Panc1 (cell line): ENCODE data around the gene ABAT. TPM values are rescaled to one million over a fixed set of nuclear protein-coding genes. Genes with fewer than 3 reads are reported as not detected.

ENCODE experiments used
- ATAC-seq: fragments of 200-7000 bp; cut with Tn5 transposase; 2 replicates; pipeline ENCODE4 v1.9.1; 2020; ENCODE audit warnings: mild to moderate bottlenecking, moderate library complexity
- BruUV-seq: library from RNA; stranded (reverse); fragments of 400-500 nt; replicated peaks from 2 replicates; lab custom pipeline; 2021; lab: Mats Ljungman, UMichigan
- CTCF ChIA-PET: fragments of 300-600 bp; sonication (Branson Sonifier 250); formaldehyde crosslinking; loops from one replicate; lab custom pipeline; 2022; ENCODE audit warnings: antibody characterized with exemption; lab: Charles Lee
- POLR2A ChIA-PET: fragments of 300-600 bp; sonication (Branson Sonifier 250); formaldehyde crosslinking; loops from one replicate; lab custom pipeline; 2022; ENCODE audit warnings: antibody characterized with exemption; lab: Charles Lee
- DNase-seq: peaks from one replicate; pipeline ENCODE4 v3.0.0-alpha.2; 2010; ENCODE audit warnings: low read depth, low spot score
- H3K27ac ChIP-seq: 2 replicates; pipeline ENCODE4 v1.5.1; 2011; ENCODE audit warnings: mild to moderate bottlenecking, low read length, inconsistent platforms
- H3K27me3 ChIP-seq: fragments of 200-500 bp; sonication (Bioruptor generic); 2 replicates; pipeline ENCODE4 v1.6.0; 2014; ENCODE audit warnings: low read length, inconsistent platforms; ENCODE audit not compliant: control insufficient read depth, insufficient read depth
- H3K36me3 ChIP-seq: fragments of 200-500 bp; sonication (Bioruptor generic); 2 replicates; pipeline ENCODE4 v1.5.1; 2014; ENCODE audit warnings: inconsistent platforms, mild to moderate bottlenecking, low read length, moderate library complexity; ENCODE audit not compliant: control insufficient read depth, insufficient read depth
- H3K4me1 ChIP-seq: 2 replicates; pipeline ENCODE4 v1.5.1; 2011; ENCODE audit warnings: inconsistent platforms, mild to moderate bottlenecking, low read length, moderate library complexity; ENCODE audit not compliant: control insufficient read depth, insufficient read depth
- H3K4me3 ChIP-seq, 2 experiments: 2 replicates each; pipeline ENCODE4 v1.5.1; 2011 to 2012; ENCODE audit warnings: low read depth in 2 of 2, low read length in 2 of 2, mild to moderate bottlenecking in 2 of 2, inconsistent platforms in 1 of 2, moderate library complexity in 1 of 2
- H3K9me3 ChIP-seq: fragments of 200-500 bp; sonication (Bioruptor generic); 2 replicates; pipeline ENCODE4 v1.5.1; 2014; ENCODE audit warnings: low read depth, mild to moderate bottlenecking, inconsistent platforms, low read length, moderate library complexity; ENCODE audit not compliant: control insufficient read depth, insufficient read depth
- CTCF ChIP-seq: fragments of 450-650 bp; IDR thresholded peaks from 2 replicates; pipeline ENCODE4 v1.5.1; 2017; ENCODE audit warnings: mild to moderate bottlenecking
- POLR2AphosphoS5 ChIP-seq: IDR thresholded peaks from 2 replicates; pipeline ENCODE4 v1.6.1; 2012; ENCODE audit warnings: mild to moderate bottlenecking, low read depth, low read length, moderate library complexity
- REST ChIP-seq, 2 experiments: IDR thresholded peaks; 2 replicates each; pipeline ENCODE4 v1.6.1; 2011 to 2012; ENCODE audit warnings: low read depth in 2 of 2, control low read depth in 1 of 2, low read length in 1 of 2, mild to moderate bottlenecking in 1 of 2, moderate library complexity in 1 of 2; ENCODE audit not compliant: insufficient read depth in 1 of 2
- SIN3A ChIP-seq: IDR thresholded peaks from 2 replicates; pipeline ENCODE4 v1.6.1; 2012; ENCODE audit warnings: low read depth, mild to moderate bottlenecking, low read length, moderate library complexity, borderline replicate concordance; ENCODE audit not compliant: insufficient read depth
- TCF7L2 ChIP-seq: IDR thresholded peaks from 2 replicates; pipeline ENCODE4 v1.6.1; 2011; ENCODE audit warnings: mild to moderate bottlenecking, low read depth, low read length, inconsistent platforms
- in situ Hi-C: cut with HindIII; loops from 2 replicates; pipeline ENCODE4 v1.10.0; 2016; ENCODE audit warnings: low sequenced_read_pairs, low pct_unique_long_range_greater_than_20kb
- intact Hi-C: fragments of 100-400 bp; cut with micrococcal nuclease; formaldehyde crosslinking; loops from one replicate; pipeline ENCODE4 v1.10.0; 2022; ENCODE audit not compliant: unreplicated experiment
- total RNA-seq: library from RNA; stranded (reverse); gene quantifications from one replicate; pipeline ENCODE4 v1.2.1, GENCODE V29; 2021; ENCODE audit not compliant: unreplicated experiment

Gene ABAT
- total RNA-seq, 1 experiment from 2014 or later = 0.77 TPM

- no TSS peak for BruUV-seq
- H3K4me3 ChIP-seq = no peak overlapping the region
- ChIA-PET POLR2A (no interaction called here), CTCF (no interaction called here)
- H3K4me1 ChIP-seq = no peaks in the 10 kb centered on the region
- no peaks in the 10 kb centered on the region for H3K27me3 ChIP-seq
- H3K36me3 ChIP-seq = no peaks in the 10 kb centered on the region
- intact Hi-C loops (no loop called here), in situ Hi-C loops (no loop called here)
- no peak for TF ChIP-seq REST (IDR thresholded peaks at IDR 0.05; ENCODE audit: insufficient read depth in 1 of 2, low read depth in 2 of 2, low read length in 1 of 2)
- H3K9me3 ChIP-seq = no peaks in the 10 kb centered on the region
- no peak for DNase-seq
- ATAC-seq = 0 out of 2 replicates have a peak, but pooled peaks have one; percentile 36
- H3K27ac ChIP-seq = no peak overlapping the region
Observed at GRCh38 chr16:8713635-8714172, 39.3 kb downstream of the ABAT start.

- no peaks in the 10 kb centered on the region for H3K27me3 ChIP-seq
- no peak overlapping the region for H3K27ac ChIP-seq
- in situ Hi-C loops (no loop called here), intact Hi-C loops (no loop called here)
- no peaks in the 10 kb centered on the region for H3K9me3 ChIP-seq
- TF ChIP-seq TCF7L2 (no peak), POLR2AphosphoS5 (no peak), REST (IDR thresholded peaks at IDR 0.05; ENCODE audit: insufficient read depth in 1 of 2, low read depth in 2 of 2, low read length in 1 of 2) (no peak), SIN3A (no peak), CTCF (no peak)
- ATAC-seq (0 out of 2 replicates have a peak, but pooled peaks have one; percentile 52), DNase-seq (no peak)
- H3K36me3 ChIP-seq = no peaks in the 10 kb centered on the region
- no peaks in the 10 kb centered on the region for H3K4me1 ChIP-seq
- no TSS peak for BruUV-seq
- ChIA-PET CTCF (no interaction called here), POLR2A (no interaction called here)
- no peak overlapping the region for H3K4me3 ChIP-seq
Observed at GRCh38 chr16:8714174-8714573, 39.8 kb downstream of the ABAT start.
